ENCODE data around the gene RBM12.
A peak's percentile ranks its signal among the peaks of the same experiment; 100 is the strongest.

GRCh38 chr20:35619196-35620095, 45.3 kb downstream of the RBM12 start:
- no peak for TF ChIP-seq MAX (IDR thresholded peaks at IDR 0.05; ENCODE audit: insufficient read depth, insufficient read length)
- TF ChIP-seq POLR2AphosphoS5 (IDR thresholded peaks at IDR 0.05; ENCODE audit: insufficient read depth, low read depth, low read length) = peak; percentile 42
- peak; percentile 58 to 65 for TF ChIP-seq CTCF (IDR thresholded peaks at IDR 0.05; ENCODE audit: extremely low read depth in 1 of 2, insufficient read depth in 1 of 2, low read depth in 1 of 2, low read length in 2 of 2)
- TF ChIP-seq EZH2 (IDR thresholded peaks at IDR 0.05; ENCODE audit: borderline replicate concordance, low read depth, low read length, severe bottlenecking) = no peak
- TF ChIP-seq POLR2A (IDR thresholded peaks at IDR 0.05; ENCODE audit: low read depth, low read length) = peak; percentile 59
- TF ChIP-seq JUN (IDR thresholded peaks at IDR 0.05; ENCODE audit: borderline replicate concordance, insufficient read depth, insufficient read length, low read depth) = no peak
- TF ChIP-seq MYC (IDR thresholded peaks at IDR 0.05; ENCODE audit: low read depth, low read length) = no peak
- TF ChIP-seq FOS (IDR thresholded peaks at IDR 0.05; ENCODE audit: borderline replicate concordance, insufficient read depth, low read length) = no peak
- TF ChIP-seq GATA2 (IDR thresholded peaks at IDR 0.05; ENCODE audit: insufficient read depth, insufficient read length, low read depth, low read length) = no peak

All from endothelial cell of umbilical vein (primary cell).